Measurements from ENCODE around the gene RPH3AL.

RPH3AL gene

GRCh38 chr17:298791-299450 is 53.7 kb downstream of the RPH3AL start:
- no peak for DNase-seq

GRCh38 chr17:297758-298157 is 54.8 kb downstream of the RPH3AL start:
- DNase-seq, result no peak

- no peak for DNase-seq
These were observed 55.5 kb downstream of the RPH3AL start for GRCh38 chr17:296906-297690.

- DNase-seq, result no peak
These were observed 56.2 kb downstream of the RPH3AL start for GRCh38 chr17:296379-296778.

- DNase-seq, result no peak
These were observed 59.9 kb downstream of the RPH3AL start for GRCh38 chr17:292531-293382.

- DNase-seq, result no peak
These were observed 60.6 kb downstream of the RPH3AL start for GRCh38 chr17:292016-292415.

- DNase-seq, result no peak
These were observed 61.0 kb downstream of the RPH3AL start for GRCh38 chr17:291587-291986.

- no peak for DNase-seq
These were observed 62.0 kb downstream of the RPH3AL start for GRCh38 chr17:290626-291025.

GRCh38 chr17:290121-290521 is 62.5 kb downstream of the RPH3AL start:
- DNase-seq, result no peak

- DNase-seq, result no peak
These were observed 63.2 kb downstream of the RPH3AL start for GRCh38 chr17:289409-289808.

- DNase-seq, result no peak
These were observed 63.7 kb downstream of the RPH3AL start for GRCh38 chr17:288802-289356.

- no peak for DNase-seq
These were observed 66.0 kb downstream of the RPH3AL start for GRCh38 chr17:286571-286970.

- no peak for DNase-seq
These were observed 66.7 kb downstream of the RPH3AL start for GRCh38 chr17:285751-286422.

GRCh38 chr17:284676-285355 is 67.8 kb downstream of the RPH3AL start:
- no peak for DNase-seq

- no peak for DNase-seq
These were observed 68.5 kb downstream of the RPH3AL start for GRCh38 chr17:283911-284675.

- DNase-seq, result no peak
These were observed 69.4 kb downstream of the RPH3AL start for GRCh38 chr17:282912-283882.

- DNase-seq, result no peak
These were observed 70.4 kb downstream of the RPH3AL start for GRCh38 chr17:282000-282911.

GRCh38 chr17:281365-281999 is 71.1 kb downstream of the RPH3AL start:
- no peak for DNase-seq
